HepG2 (cell line): ENCODE measurements around the gene SAP25. TPM values are rescaled to one million over a fixed set of nuclear protein-coding genes. Genes with fewer than 3 reads are reported as not detected.

Experiments
- ATAD3A ChIP-seq: sonication (generic); formaldehyde crosslinking; IDR thresholded peaks from 2 replicates; pipeline ENCODE4 v1.4.0; 2020; ENCODE audit warnings: missing genetic modification reagents
- BHLHE40 ChIP-seq: IDR thresholded peaks from 2 replicates; pipeline ENCODE4 v1.6.1; 2011; ENCODE audit warnings: low read length, improper control_type of control experiment
- CAMTA2 ChIP-seq: sonication (generic); formaldehyde crosslinking; IDR thresholded peaks from 2 replicates; pipeline ENCODE4 v1.4.0; 2020; ENCODE audit warnings: mild to moderate bottlenecking, missing genetic modification reagents, borderline replicate concordance
- HMG20A ChIP-seq: IDR thresholded peaks from 2 replicates; pipeline ENCODE4 v1.6.1; 2016; ENCODE audit warnings: borderline replicate concordance
- HOXA5 ChIP-seq: sonication (generic); formaldehyde crosslinking; IDR thresholded peaks from 2 replicates; pipeline ENCODE4 v1.4.0; 2020; ENCODE audit warnings: missing genetic modification reagents
- HOXD1 ChIP-seq: sonication (generic); formaldehyde crosslinking; IDR thresholded peaks from 2 replicates; pipeline ENCODE4 v1.5.0; 2020; ENCODE audit warnings: missing genetic modification reagents
- IKZF4 ChIP-seq: sonication (generic); formaldehyde crosslinking; IDR thresholded peaks from 2 replicates; pipeline ENCODE4 v1.5.1; 2020; ENCODE audit warnings: borderline replicate concordance, mild to moderate bottlenecking, low read depth, missing genetic modification reagents; ENCODE audit errors: not compliant biosample characterization
- NONO ChIP-seq, 2 experiments: fragments of 450-650 bp in 1 of 2; sonication (generic) in 1 of 2; formaldehyde crosslinking in 1 of 2; IDR thresholded peaks in 1 of 2; conservative IDR thresholded peaks in 1 of 2; 2 replicates each; pipeline versions ENCODE4 v1.6.1 to v1.8.0; 2017 to 2022; ENCODE audit warnings: mild to moderate bottlenecking in 1 of 2, missing genetic modification reagents in 1 of 2, moderate library complexity in 1 of 2
- PHF5A ChIP-seq: IDR thresholded peaks from one replicate; pipeline ENCODE4 v1.6.1; 2018; ENCODE audit warnings: low read depth, missing genetic modification reagents; ENCODE audit not compliant: unreplicated experiment
- POLR2G ChIP-seq: fragments of 200-400 bp; formaldehyde crosslinking; IDR thresholded peaks from 2 replicates; pipeline ENCODE4 v1.6.1; 2018; ENCODE audit warnings: mild to moderate bottlenecking, low read depth, low read length, moderate library complexity
- SAP130 ChIP-seq: IDR thresholded peaks from 2 replicates; pipeline ENCODE4 v1.6.1; 2016; ENCODE audit warnings: low read depth
- SIX1 ChIP-seq: sonication (generic); formaldehyde crosslinking; IDR thresholded peaks from 2 replicates; pipeline ENCODE4 v1.4.0; 2020; ENCODE audit warnings: missing genetic modification reagents, borderline replicate concordance
- SOX6 ChIP-seq, 2 experiments: fragments of 450-650 bp in 1 of 2; sonication (generic) in 1 of 2; formaldehyde crosslinking in 1 of 2; IDR thresholded peaks; 2 replicates each; pipeline versions ENCODE4 v1.4.0 to v1.6.1; 2017 to 2020; ENCODE audit warnings: antibody characterized with exemption in 1 of 2, mild to moderate bottlenecking in 1 of 2, missing genetic modification reagents in 1 of 2
- SP140L ChIP-seq: sonication (generic); formaldehyde crosslinking; IDR thresholded peaks from 2 replicates; pipeline ENCODE4 v1.4.0; 2020; ENCODE audit warnings: missing genetic modification reagents, borderline replicate concordance
- TBL1XR1 ChIP-seq: fragments of 150-350 bp; IDR thresholded peaks from 2 replicates; pipeline ENCODE4 v1.6.1; 2014; ENCODE audit warnings: borderline replicate concordance, low read length; ENCODE audit not compliant: partially characterized antibody
- TOPORS ChIP-seq: sonication (generic); formaldehyde crosslinking; IDR thresholded peaks from 2 replicates; pipeline ENCODE4 v1.8.0; 2023; ENCODE audit warnings: mild to moderate bottlenecking, missing genetic modification reagents
- XRCC5 ChIP-seq: fragments of 200-400 bp; formaldehyde crosslinking; optimal IDR thresholded peaks from 2 replicates; pipeline ENCODE3; 2017; ENCODE audit warnings: mild to moderate bottlenecking, low read length
- ZNF547 ChIP-seq: sonication (generic); formaldehyde crosslinking; IDR thresholded peaks from 2 replicates; pipeline ENCODE4 v1.5.1; 2020; ENCODE audit warnings: mild to moderate bottlenecking, missing genetic modification reagents
- ZNF678 ChIP-seq: sonication (generic); formaldehyde crosslinking; IDR thresholded peaks from 2 replicates; pipeline ENCODE4 v1.4.0; 2020; ENCODE audit warnings: mild to moderate bottlenecking, missing genetic modification reagents
- ZNF747 ChIP-seq: sonication (generic); formaldehyde crosslinking; IDR thresholded peaks from 2 replicates; pipeline ENCODE4 v1.8.1; 2023; ENCODE audit warnings: missing genetic modification reagents, mild to moderate bottlenecking, borderline replicate concordance
- polyA plus RNA-seq, 8 experiments: library from polyadenylated mRNA; depleted of rRNA in 3 of 8; stranded (reverse) in 7 of 8; unstranded in 1 of 8; fragments of >200 nt; fragmentation: Illumina TruSeq in 4 of 8; extraction: Trizol in 4 of 8; gene quantifications; 2 replicates each; pipeline versions ENCODE4 v1.2.1 to v1.2.3, GENCODE V29; 2011 to 2016; ENCODE audit warnings: low read depth in 4 of 8, missing spikeins in 1 of 8, mixed read lengths in 1 of 8; ENCODE audit not compliant: insufficient read depth in 1 of 8
- total RNA-seq, 5 experiments: library from RNA; depleted of rRNA; stranded (reverse); fragments of >200 nt; fragmentation: Illumina TruSeq; extraction: Trizol; gene quantifications; 2 replicates each; pipeline ENCODE4 v1.2.3, GENCODE V29; 2016; ENCODE audit warnings: low read depth in 1 of 5
- TF ChIP-seq, protein P1 (sequence below), 2 experiments: fragments of 450-650 bp in 1 of 2; sonication (generic) in 1 of 2; formaldehyde crosslinking; IDR thresholded peaks; 2 replicates each; pipeline versions ENCODE4 v1.5.0 to v1.8.0; 2020 to 2022; ENCODE audit warnings: mild to moderate bottlenecking in 1 of 2, missing genetic modification reagents in 1 of 2
- TF ChIP-seq, protein P2 (sequence below): sonication (generic); formaldehyde crosslinking; conservative IDR thresholded peaks from 2 replicates; pipeline ENCODE4 v1.4.0; 2020; ENCODE audit warnings: missing genetic modification reagents
- TF ChIP-seq, protein P3 (sequence below): IDR thresholded peaks from 2 replicates; pipeline ENCODE4 v1.6.1; 2016; ENCODE audit warnings: mild to moderate bottlenecking
- TF ChIP-seq, protein P4 (sequence below): sonication (generic); IDR thresholded peaks from 2 replicates; pipeline ENCODE4 v1.6.1; 2016; ENCODE audit warnings: low read depth, borderline replicate concordance
- TF ChIP-seq, protein P5 (sequence below): sonication (generic); formaldehyde crosslinking; IDR thresholded peaks from 2 replicates; pipeline ENCODE4 v1.9.0; 2021; ENCODE audit warnings: missing genetic modification reagents, mild to moderate bottlenecking, borderline replicate concordance

The SAP25 gene
- total and polyA plus RNA-seq, 2 of the 13 experiments (the other 11 are each of a cell fraction or from before 2014, with no cell fraction given) = 0.15 to 0.20 TPM

DNA sequence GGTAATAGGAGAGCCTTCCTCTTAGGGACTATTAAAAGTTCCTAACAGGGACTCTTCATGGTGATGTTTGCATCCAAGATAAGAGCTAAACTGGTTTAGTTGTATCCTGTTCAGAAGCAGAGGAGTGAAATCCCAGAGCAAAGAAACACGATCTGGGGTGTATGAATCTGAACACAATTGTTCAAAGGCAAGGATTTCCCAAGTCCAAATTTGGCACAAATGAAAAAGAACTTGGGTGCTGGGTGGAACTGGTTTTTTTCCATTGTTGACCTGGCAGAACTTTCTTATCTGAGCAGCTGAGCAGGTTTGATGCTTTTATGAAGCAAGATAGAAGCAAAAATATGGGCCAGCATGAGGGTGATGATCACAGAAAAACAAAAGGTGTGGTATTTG, 28.7 kb downstream of the SAP25 start (continued):
- no peak for TF ChIP-seq BHLHE40
- TF ChIP-seq PHF5A = no peak
- TF ChIP-seq SOX6 (IDR thresholded peaks at IDR 0.05) = no peak
- TF ChIP-seq SOX6 (CRISPR knock-in tag; IDR thresholded peaks at IDR 0.05) = no peak
- TF ChIP-seq, protein P1, sequence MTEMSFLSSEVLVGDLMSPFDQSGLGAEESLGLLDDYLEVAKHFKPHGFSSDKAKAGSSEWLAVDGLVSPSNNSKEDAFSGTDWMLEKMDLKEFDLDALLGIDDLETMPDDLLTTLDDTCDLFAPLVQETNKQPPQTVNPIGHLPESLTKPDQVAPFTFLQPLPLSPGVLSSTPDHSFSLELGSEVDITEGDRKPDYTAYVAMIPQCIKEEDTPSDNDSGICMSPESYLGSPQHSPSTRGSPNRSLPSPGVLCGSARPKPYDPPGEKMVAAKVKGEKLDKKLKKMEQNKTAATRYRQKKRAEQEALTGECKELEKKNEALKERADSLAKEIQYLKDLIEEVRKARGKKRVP (CRISPR knock-in tag; IDR thresholded peaks at IDR 0.05) = 0 out of 4 replicates have a peak, but pooled peaks of 1 of the 2 experiments have one; percentile 19
- TF ChIP-seq, protein P2, sequence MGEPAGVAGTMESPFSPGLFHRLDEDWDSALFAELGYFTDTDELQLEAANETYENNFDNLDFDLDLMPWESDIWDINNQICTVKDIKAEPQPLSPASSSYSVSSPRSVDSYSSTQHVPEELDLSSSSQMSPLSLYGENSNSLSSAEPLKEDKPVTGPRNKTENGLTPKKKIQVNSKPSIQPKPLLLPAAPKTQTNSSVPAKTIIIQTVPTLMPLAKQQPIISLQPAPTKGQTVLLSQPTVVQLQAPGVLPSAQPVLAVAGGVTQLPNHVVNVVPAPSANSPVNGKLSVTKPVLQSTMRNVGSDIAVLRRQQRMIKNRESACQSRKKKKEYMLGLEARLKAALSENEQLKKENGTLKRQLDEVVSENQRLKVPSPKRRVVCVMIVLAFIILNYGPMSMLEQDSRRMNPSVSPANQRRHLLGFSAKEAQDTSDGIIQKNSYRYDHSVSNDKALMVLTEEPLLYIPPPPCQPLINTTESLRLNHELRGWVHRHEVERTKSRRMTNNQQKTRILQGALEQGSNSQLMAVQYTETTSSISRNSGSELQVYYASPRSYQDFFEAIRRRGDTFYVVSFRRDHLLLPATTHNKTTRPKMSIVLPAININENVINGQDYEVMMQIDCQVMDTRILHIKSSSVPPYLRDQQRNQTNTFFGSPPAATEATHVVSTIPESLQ (CRISPR knock-in tag) = 0 out of 2 replicates have a peak, but pooled peaks have one; percentile 11
- no peak for TF ChIP-seq SP140L (CRISPR knock-in tag)
- TF ChIP-seq SIX1 (CRISPR knock-in tag) = peak; percentile 85; the same call in 1 of the 2 replicates
- no peak for TF ChIP-seq ATAD3A (CRISPR knock-in tag)
- TF ChIP-seq NONO (IDR thresholded peaks at IDR 0.05) = no peak
- TF ChIP-seq NONO (CRISPR knock-in tag; conservative IDR thresholded peaks at IDR 0.05) = no peak
- peak; percentile 56 for TF ChIP-seq POLR2G
- TF ChIP-seq, protein P3, sequence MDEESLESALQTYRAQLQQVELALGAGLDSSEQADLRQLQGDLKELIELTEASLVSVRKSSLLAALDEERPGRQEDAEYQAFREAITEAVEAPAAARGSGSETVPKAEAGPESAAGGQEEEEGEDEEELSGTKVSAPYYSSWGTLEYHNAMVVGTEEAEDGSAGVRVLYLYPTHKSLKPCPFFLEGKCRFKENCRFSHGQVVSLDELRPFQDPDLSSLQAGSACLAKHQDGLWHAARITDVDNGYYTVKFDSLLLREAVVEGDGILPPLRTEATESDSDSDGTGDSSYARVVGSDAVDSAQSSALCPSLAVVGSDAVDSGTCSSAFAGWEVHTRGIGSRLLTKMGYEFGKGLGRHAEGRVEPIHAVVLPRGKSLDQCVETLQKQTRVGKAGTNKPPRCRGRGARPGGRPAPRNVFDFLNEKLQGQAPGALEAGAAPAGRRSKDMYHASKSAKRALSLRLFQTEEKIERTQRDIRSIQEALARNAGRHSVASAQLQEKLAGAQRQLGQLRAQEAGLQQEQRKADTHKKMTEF (CRISPR knock-in tag) = no peak
- no peak for TF ChIP-seq IKZF4 (CRISPR knock-in tag)
- 0 out of 2 replicates have a peak, but pooled peaks have one; percentile 12 for TF ChIP-seq HOXD1 (CRISPR knock-in tag)
- no peak for TF ChIP-seq ZNF747
- TF ChIP-seq ZNF678 (CRISPR knock-in tag) = no peak
- TF ChIP-seq, protein P4, sequence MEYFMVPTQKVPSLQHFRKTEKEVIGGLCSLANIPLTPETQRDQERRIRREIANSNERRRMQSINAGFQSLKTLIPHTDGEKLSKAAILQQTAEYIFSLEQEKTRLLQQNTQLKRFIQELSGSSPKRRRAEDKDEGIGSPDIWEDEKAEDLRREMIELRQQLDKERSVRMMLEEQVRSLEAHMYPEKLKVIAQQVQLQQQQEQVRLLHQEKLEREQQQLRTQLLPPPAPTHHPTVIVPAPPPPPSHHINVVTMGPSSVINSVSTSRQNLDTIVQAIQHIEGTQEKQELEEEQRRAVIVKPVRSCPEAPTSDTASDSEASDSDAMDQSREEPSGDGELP = peak; percentile 50; the same call in 1 of the 2 replicates
- TF ChIP-seq HOXA5 (CRISPR knock-in tag) = no peak
- no peak for TF ChIP-seq HMG20A (CRISPR knock-in tag)
- TF ChIP-seq, protein P5, sequence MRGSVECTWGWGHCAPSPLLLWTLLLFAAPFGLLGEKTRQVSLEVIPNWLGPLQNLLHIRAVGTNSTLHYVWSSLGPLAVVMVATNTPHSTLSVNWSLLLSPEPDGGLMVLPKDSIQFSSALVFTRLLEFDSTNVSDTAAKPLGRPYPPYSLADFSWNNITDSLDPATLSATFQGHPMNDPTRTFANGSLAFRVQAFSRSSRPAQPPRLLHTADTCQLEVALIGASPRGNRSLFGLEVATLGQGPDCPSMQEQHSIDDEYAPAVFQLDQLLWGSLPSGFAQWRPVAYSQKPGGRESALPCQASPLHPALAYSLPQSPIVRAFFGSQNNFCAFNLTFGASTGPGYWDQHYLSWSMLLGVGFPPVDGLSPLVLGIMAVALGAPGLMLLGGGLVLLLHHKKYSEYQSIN = no peak
- no peak for TF ChIP-seq SAP130
- TF ChIP-seq XRCC5 = no peak
- TF ChIP-seq TOPORS = no peak
- TF ChIP-seq CAMTA2 = no peak
- TF ChIP-seq TBL1XR1 = no peak
- 0 out of 2 replicates have a peak, but pooled peaks have one; percentile 4 for TF ChIP-seq ZNF547 (CRISPR knock-in tag)
